HUES64 (cell line): Measurements from ENCODE around the gene SMIM10L2A.

Experiments
- H3K27ac ChIP-seq: 2 replicates; pipeline ENCODE4 v1.7.0; 2013; ENCODE audit warnings: low read depth, low read length, inconsistent platforms
- H3K27me3 ChIP-seq: 2 replicates; pipeline ENCODE4 v1.6.1; 2013; ENCODE audit warnings: mild to moderate bottlenecking, low read length; ENCODE audit not compliant: insufficient read depth
- H3K36me3 ChIP-seq: 2 replicates; pipeline ENCODE4 v1.6.1; 2013; ENCODE audit warnings: mild to moderate bottlenecking, low read length; ENCODE audit not compliant: insufficient read depth
- H3K4me1 ChIP-seq: 2 replicates; pipeline ENCODE4 v1.6.1; 2013; ENCODE audit warnings: mild to moderate bottlenecking, low read length, moderate library complexity; ENCODE audit not compliant: insufficient read depth
- H3K4me3 ChIP-seq: 2 replicates; pipeline ENCODE4 v1.5.1; 2013; ENCODE audit warnings: mild to moderate bottlenecking, low read length, moderate library complexity
- H3K9ac ChIP-seq: 2 replicates; pipeline ENCODE4 v1.6.1; 2013; ENCODE audit warnings: mild to moderate bottlenecking, low read depth, low read length
- H3K9me3 ChIP-seq: 2 replicates; pipeline ENCODE4 v1.6.1; 2013; ENCODE audit warnings: low read depth, low read length; ENCODE audit not compliant: insufficient read depth
- WGBS: fragments of 150-250, 120-280 bp; methylation state at CpG from one replicate; pipeline ENCODE4 v1.1.7; 2013; ENCODE audit warnings: missing lambda C conversion rate; 5-methylcytosine and 5-hydroxymethylcytosine counted together

SMIM10L2A gene

DNA sequence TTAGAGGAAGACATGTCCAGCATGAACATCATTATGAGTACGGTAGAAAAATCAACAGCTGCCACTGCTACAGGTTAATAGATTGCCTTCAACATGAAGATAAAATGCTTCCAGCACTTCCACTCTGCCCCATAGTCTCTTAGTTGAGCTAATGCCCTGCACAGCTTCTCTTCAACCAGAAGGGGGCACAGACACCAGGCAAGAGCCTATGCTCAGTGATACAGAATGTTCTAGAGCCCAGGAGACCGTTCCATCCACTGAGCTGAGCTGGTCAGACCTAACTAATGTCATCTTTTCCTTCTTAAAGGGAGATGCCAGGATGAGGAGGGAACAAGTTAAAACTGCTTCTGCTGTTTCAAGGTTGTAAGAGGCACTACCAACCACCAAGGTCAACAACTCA, 42.2 kb downstream of the SMIM10L2A start:
- H3K4me1 ChIP-seq: peaks cover 4% of the 10 kb centered on the region; the same call in 1 of the 2 replicates
- no peaks in the 10 kb centered on the region for H3K27me3 ChIP-seq
- no peaks in the 10 kb centered on the region for H3K36me3 ChIP-seq
- no peak overlapping the region for H3K9ac ChIP-seq
- no peaks in the 10 kb centered on the region for H3K9me3 ChIP-seq
- WGBS: 98% methylated on average over 2 of the region's 2 CpGs
- H3K4me3 ChIP-seq: no peak overlapping the region
- H3K27ac ChIP-seq: no peak overlapping the region

DNA sequence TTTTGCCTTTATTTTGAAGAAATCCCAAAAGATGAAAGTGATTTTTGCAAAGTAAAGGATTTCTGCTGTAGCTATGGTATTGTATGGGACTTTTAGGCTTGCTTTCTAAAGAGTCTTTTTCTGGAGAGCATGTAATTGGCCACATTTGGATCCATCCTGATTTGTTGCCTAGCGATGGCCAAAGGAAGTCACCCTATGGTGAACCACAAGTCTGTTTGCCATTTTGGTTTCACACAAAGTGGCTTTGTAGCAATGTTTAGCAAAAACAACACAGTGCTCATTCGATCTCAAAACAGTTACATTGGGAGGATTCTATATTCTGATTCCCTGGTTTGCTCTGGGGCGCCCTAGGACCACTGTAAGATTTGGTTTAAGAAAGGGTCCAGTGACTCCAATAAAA, 54.6 kb downstream of the SMIM10L2A start:
- no peaks in the 10 kb centered on the region for H3K9me3 ChIP-seq
- 100% methylated on average over 2 of the region's 3 CpGs for WGBS
- no peaks in the 10 kb centered on the region for H3K4me1 ChIP-seq
- H3K27ac ChIP-seq: no peak overlapping the region
- no peak overlapping the region for H3K4me3 ChIP-seq
- no peaks in the 10 kb centered on the region for H3K36me3 ChIP-seq
- H3K9ac ChIP-seq: no peak overlapping the region
- no peaks in the 10 kb centered on the region for H3K27me3 ChIP-seq

- no peak overlapping the region for H3K27ac ChIP-seq
- H3K36me3 ChIP-seq: no peaks in the 10 kb centered on the region
- H3K9me3 ChIP-seq: no peaks in the 10 kb centered on the region
- no peaks in the 10 kb centered on the region for H3K4me1 ChIP-seq
- H3K9ac ChIP-seq: no peak overlapping the region
- WGBS: 30% methylated on average over 3 of the region's 3 CpGs
- H3K4me3 ChIP-seq: no peak overlapping the region
- no peaks in the 10 kb centered on the region for H3K27me3 ChIP-seq
Observed at GRCh38 chrX:135477576-135477975, 55.8 kb downstream of the SMIM10L2A start.
